Loucy (cell line): ENCODE measurements around the gene ARHGEF12.

Source experiments
- EZH2phosphoT487 ChIP-seq: fragments of 200-600 bp; IDR thresholded peaks from 2 replicates; pipeline ENCODE4 v1.6.1; 2018; ENCODE audit warnings: antibody characterized with exemption, mild to moderate bottlenecking, moderate library complexity, borderline replicate concordance
- TF ChIP-seq, protein P1 (sequence below): fragments of 200-600 bp; sonication (generic); conservative IDR thresholded peaks from 2 replicates; pipeline ENCODE4 v1.5.1; 2014; ENCODE audit warnings: mild to moderate bottlenecking, antibody characterized with exemption, low read length

DNA sequence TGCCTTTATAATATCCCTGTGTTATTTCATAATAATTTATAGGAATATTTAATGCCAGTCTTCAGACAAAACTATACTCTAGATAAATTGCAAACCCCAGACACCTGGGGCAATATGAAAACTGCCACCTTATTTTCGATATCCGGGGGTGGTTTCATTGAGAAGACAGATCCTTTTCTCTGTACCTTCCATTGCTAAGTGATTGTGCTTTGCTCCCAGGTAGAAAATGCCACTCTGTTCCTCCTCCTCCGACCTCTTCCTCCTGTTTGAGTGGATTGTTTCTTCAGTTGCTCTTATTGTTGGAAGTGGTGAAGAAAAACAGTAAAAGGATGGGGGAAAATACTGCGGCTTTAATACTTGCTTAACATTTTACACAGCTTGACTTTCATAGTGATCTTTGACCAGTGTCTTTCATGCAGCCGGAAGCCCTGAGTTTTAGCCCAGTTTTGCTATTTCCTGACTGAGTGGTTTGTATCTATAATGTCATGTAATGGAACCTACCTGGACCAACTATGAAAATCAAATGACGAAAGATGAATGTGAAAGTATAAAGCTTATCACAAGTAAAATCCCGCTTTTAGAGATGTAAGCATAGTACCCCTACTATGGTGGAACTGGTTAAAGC is 169.7 kb downstream of the ARHGEF12 start:
- TF ChIP-seq, protein P1, sequence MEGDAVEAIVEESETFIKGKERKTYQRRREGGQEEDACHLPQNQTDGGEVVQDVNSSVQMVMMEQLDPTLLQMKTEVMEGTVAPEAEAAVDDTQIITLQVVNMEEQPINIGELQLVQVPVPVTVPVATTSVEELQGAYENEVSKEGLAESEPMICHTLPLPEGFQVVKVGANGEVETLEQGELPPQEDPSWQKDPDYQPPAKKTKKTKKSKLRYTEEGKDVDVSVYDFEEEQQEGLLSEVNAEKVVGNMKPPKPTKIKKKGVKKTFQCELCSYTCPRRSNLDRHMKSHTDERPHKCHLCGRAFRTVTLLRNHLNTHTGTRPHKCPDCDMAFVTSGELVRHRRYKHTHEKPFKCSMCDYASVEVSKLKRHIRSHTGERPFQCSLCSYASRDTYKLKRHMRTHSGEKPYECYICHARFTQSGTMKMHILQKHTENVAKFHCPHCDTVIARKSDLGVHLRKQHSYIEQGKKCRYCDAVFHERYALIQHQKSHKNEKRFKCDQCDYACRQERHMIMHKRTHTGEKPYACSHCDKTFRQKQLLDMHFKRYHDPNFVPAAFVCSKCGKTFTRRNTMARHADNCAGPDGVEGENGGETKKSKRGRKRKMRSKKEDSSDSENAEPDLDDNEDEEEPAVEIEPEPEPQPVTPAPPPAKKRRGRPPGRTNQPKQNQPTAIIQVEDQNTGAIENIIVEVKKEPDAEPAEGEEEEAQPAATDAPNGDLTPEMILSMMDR: no peak
- TF ChIP-seq EZH2phosphoT487: no peak
